NCI-H524 treated with DMSO at 0.1 percent for 48 hours (cell line): ENCODE measurements around the gene PDGFD.

Experiments used
- DNase-seq: peaks from one replicate; lab custom pipeline; 2025; lab: John Stamatoyannopoulos, UW

The PDGFD gene

GRCh38 chr11:104000798-104001197 lies 163.1 kb downstream of the PDGFD start:
- no peak for DNase-seq

GRCh38 chr11:103998826-103999508 lies 165.0 kb downstream of the PDGFD start:
- DNase-seq, result no peak

GRCh38 chr11:103997082-103997481 lies 166.9 kb downstream of the PDGFD start:
- DNase-seq, result no peak

- no peak for DNase-seq
Measured at GRCh38 chr11:103995896-103996295, 168.1 kb downstream of the PDGFD start.

GRCh38 chr11:103994518-103994917 lies 169.4 kb downstream of the PDGFD start:
- DNase-seq, result no peak

GRCh38 chr11:103994094-103994493 lies 169.9 kb downstream of the PDGFD start:
- DNase-seq, result no peak

- peak; percentile 70 for DNase-seq
Measured at GRCh38 chr11:103993507-103993906, 170.4 kb downstream of the PDGFD start.

- DNase-seq, result no peak
Measured at GRCh38 chr11:103988595-103988969, 175.4 kb downstream of the PDGFD start.

GRCh38 chr11:103987629-103988594 lies 176.0 kb downstream of the PDGFD start:
- DNase-seq, result no peak

- no peak for DNase-seq
Measured at GRCh38 chr11:103985041-103985440, 178.9 kb downstream of the PDGFD start.

GRCh38 chr11:103980108-103980507 lies 183.8 kb downstream of the PDGFD start:
- DNase-seq, result no peak

GRCh38 chr11:103978616-103979595 lies 185.0 kb downstream of the PDGFD start:
- no peak for DNase-seq

GRCh38 chr11:103972013-103972412 lies 191.9 kb downstream of the PDGFD start:
- no peak for DNase-seq

- DNase-seq, result no peak
Measured at GRCh38 chr11:103970701-103971249, 193.2 kb downstream of the PDGFD start.

GRCh38 chr11:103968685-103969084 lies 195.3 kb downstream of the PDGFD start:
- no peak for DNase-seq

GRCh38 chr11:103967985-103968384 lies 196.0 kb downstream of the PDGFD start:
- no peak for DNase-seq

- DNase-seq, result no peak
Measured at GRCh38 chr11:103964390-103964789, 199.6 kb downstream of the PDGFD start.

GRCh38 chr11:103963648-103964047 lies 200.3 kb downstream of the PDGFD start:
- DNase-seq, result no peak

- DNase-seq, result no peak
Measured at GRCh38 chr11:103961010-103961409, 202.9 kb downstream of the PDGFD start.

GRCh38 chr11:103960108-103960507 lies 203.8 kb downstream of the PDGFD start:
- DNase-seq, result no peak

- no peak for DNase-seq
Measured at GRCh38 chr11:103959279-103959942, 204.5 kb downstream of the PDGFD start.
